Osteocyte (in vitro differentiated cells): ENCODE results near the gene FAM78A. TPM values are rescaled to one million over a fixed set of nuclear protein-coding genes. Genes with fewer than 3 reads are reported as not detected.

Experiments used
- DNase-seq: peaks from one replicate; pipeline ENCODE4 v3.0.0; 2021; ENCODE audit warnings: mixed read lengths; ENCODE audit not compliant: unreplicated experiment; ENCODE audit errors: extremely low spot score
- H3K27ac Mint-ChIP-seq: one replicate; pipeline ENCODE4 v1.8.0; 2021; ENCODE audit warnings: mild to moderate bottlenecking, mixed read lengths; ENCODE audit not compliant: unreplicated experiment
- H3K27me3 Mint-ChIP-seq: one replicate; pipeline ENCODE4 v1.8.0; 2021; ENCODE audit warnings: mixed read lengths; ENCODE audit not compliant: unreplicated experiment
- H3K36me3 Mint-ChIP-seq: one replicate; pipeline ENCODE4 v1.8.0; 2021; ENCODE audit warnings: mixed read lengths; ENCODE audit not compliant: unreplicated experiment
- H3K4me1 Mint-ChIP-seq: one replicate; pipeline ENCODE4 v1.8.0; 2021; ENCODE audit warnings: mixed read lengths; ENCODE audit not compliant: unreplicated experiment
- H3K4me3 Mint-ChIP-seq: one replicate; pipeline ENCODE4 v1.8.0; 2021; ENCODE audit warnings: mild to moderate bottlenecking, moderate library complexity, mixed read lengths; ENCODE audit not compliant: unreplicated experiment
- H3K9me3 Mint-ChIP-seq: one replicate; pipeline ENCODE4 v1.8.0; 2021; ENCODE audit warnings: mixed read lengths; ENCODE audit not compliant: unreplicated experiment
- CTCF ChIP-seq: fragments of 200-600 bp; sonication (generic); IDR thresholded peaks from 2 replicates; pipeline ENCODE4 v1.5.0; 2021; ENCODE audit warnings: antibody characterized with exemption, mild to moderate bottlenecking, moderate library complexity
- total RNA-seq: library from RNA; stranded (reverse); gene quantifications from 2 replicates; pipeline ENCODE4 v1.2.1, GENCODE V29; 2021

Gene FAM78A
- total RNA-seq, 1 donor from 2014 or later = 1.0 TPM

DNA sequence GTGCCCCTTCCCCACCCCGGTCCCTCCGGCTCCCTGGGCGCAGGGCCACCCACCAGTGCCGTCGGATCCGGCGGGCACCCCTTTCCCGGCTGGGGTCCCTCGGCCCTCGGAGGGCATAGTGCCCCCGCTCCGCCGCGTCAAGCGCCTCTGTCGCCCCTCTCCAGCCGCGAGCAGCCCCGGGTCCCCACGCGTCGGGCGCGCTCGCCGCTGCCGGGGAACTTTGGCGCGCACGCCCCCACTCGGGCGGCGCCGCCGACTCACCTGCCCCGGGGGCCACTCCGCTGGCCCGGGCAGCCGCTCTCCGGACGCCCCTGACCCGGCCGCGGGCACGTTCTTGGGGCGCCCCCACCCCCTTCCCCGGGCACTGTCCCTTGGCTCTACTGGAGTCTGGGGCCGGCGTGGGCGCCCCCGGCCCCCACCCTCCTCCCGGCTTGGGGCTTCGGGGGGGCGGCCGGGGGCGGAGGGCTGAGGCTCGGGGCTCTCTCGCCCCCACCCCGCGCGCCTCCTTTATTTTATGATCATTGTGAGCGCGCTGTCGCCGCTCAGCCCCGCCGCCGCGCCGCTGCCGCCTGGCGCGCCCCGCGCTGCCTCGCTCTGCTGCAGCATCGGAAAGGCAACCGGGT lies 1.1 kb upstream of the FAM78A start:
- H3K4me3 Mint-ChIP-seq = no peak overlapping the region
- H3K36me3 Mint-ChIP-seq = no peaks in the 10 kb centered on the region
- H3K27ac Mint-ChIP-seq = no peak overlapping the region
- DNase-seq = no peak
- peaks cover 23% of the 10 kb centered on the region for H3K27me3 Mint-ChIP-seq
- no peaks in the 10 kb centered on the region for H3K9me3 Mint-ChIP-seq
- peaks cover 9% of the 10 kb centered on the region for H3K4me1 Mint-ChIP-seq
- no peak for TF ChIP-seq CTCF

- Mint-ChIP-seq H3K4me3 (no peak overlapping the region), H3K27ac (no peak overlapping the region), H3K9me3 (no peaks in the 10 kb centered on the region), H3K36me3 (no peaks in the 10 kb centered on the region), H3K4me1 (peaks cover 5% of the 10 kb centered on the region), H3K27me3 (peaks cover 18% of the 10 kb centered on the region)
- no peak for TF ChIP-seq CTCF
- DNase-seq = no peak
Measured at GRCh38 chr9:131276891-131277286, 579 bp upstream of the FAM78A start.

GRCh38 chr9:131275332-131276093 lies 797 bp downstream of the FAM78A start:
- Mint-ChIP-seq H3K4me3 (no peak overlapping the region), H3K36me3 (no peaks in the 10 kb centered on the region), H3K27me3 (peaks cover 8% of the 10 kb centered on the region), H3K27ac (no peak overlapping the region), H3K9me3 (no peaks in the 10 kb centered on the region), H3K4me1 (peaks cover 4% of the 10 kb centered on the region)
- DNase-seq = no peak
- no peak for TF ChIP-seq CTCF

- TF ChIP-seq CTCF = no peak
- no peak for DNase-seq
- Mint-ChIP-seq H3K36me3 (no peaks in the 10 kb centered on the region), H3K27me3 (peaks cover 8% of the 10 kb centered on the region), H3K4me3 (no peak overlapping the region), H3K27ac (no peak overlapping the region), H3K9me3 (no peaks in the 10 kb centered on the region), H3K4me1 (peaks cover 4% of the 10 kb centered on the region)
Measured at GRCh38 chr9:131274674-131275331, 1.5 kb downstream of the FAM78A start.
